ACHN (cell line): ENCODE results near the gene ABCC9.
A peak's percentile ranks its signal among the peaks of the same experiment; 100 is the strongest.

Source experiments
- DNase-seq: peaks from one replicate; pipeline ENCODE4 v3.0.0-alpha.2; 2015
- in situ Hi-C: cut with HindIII; loops from 2 replicates; pipeline ENCODE4 v1.10.0; 2017; ENCODE audit warnings: low sequenced_read_pairs, low pct_ligation_motif_present, low pct_unique_long_range_greater_than_20kb

Gene ABCC9

DNA sequence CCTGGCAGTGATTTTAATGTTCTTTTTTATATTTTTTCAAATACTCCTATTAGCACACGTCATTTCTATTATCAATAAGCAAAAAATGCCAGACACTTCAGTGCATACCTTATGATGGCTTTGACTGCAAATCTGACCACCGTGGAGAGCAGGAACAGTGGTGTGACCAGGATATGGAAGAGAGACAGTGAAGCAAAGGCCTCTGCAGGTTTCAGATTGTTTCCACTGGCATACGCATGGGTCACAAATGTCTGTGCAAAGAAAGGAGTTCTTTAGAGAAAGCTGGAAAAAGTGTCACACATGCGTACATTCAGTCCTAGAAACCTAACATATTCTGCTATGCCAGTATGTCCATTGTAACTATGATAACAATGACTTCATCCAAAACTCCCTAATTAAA lies 47.3 kb downstream of the ABCC9 start:
- DNase-seq: no peak
- in situ Hi-C loops: no loop called here

DNA sequence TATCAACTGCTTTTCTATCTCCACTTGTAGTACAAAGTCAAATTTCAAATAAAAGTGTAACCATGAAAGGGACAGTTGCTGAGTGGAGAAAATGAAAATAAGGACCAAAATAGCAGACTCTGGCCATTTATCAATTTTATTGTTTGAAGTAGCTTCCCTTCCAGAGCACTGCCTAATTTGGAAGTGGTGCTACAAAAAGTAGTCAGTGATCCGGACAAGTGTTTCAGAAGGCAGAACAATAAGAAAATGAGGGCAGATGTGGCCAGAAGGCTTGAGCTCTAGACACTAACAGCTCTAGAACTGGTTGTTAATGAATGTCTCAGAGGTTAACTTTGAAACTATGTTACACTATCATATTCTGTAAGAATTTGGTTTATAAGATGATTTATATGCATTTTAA lies 48.9 kb downstream of the ABCC9 start:
- in situ Hi-C loops: no loop called here
- no peak for DNase-seq

DNA sequence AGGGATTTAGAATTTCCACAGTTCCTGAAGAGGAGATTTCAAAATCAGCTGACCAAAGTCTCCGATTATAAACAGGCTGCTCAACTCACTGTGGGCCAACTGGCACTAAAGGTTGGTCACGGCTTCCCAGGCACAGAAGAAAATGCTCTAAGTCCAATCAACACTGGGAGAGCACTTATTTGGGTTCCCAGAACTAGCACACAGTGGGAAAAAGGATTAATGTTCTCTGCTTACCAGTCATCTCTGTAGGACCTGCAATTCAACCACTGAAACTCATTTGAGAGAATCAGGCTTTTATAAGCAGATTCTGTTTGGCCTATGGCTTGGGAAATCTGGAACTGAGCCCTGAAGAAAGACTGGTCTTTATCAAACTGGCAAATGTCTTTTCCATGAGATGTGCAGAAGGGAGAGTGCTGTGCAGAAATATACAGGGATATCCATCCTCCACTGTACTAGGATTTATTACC lies 49.4 kb downstream of the ABCC9 start:
- in situ Hi-C loops: no loop called here
- no peak for DNase-seq

DNA sequence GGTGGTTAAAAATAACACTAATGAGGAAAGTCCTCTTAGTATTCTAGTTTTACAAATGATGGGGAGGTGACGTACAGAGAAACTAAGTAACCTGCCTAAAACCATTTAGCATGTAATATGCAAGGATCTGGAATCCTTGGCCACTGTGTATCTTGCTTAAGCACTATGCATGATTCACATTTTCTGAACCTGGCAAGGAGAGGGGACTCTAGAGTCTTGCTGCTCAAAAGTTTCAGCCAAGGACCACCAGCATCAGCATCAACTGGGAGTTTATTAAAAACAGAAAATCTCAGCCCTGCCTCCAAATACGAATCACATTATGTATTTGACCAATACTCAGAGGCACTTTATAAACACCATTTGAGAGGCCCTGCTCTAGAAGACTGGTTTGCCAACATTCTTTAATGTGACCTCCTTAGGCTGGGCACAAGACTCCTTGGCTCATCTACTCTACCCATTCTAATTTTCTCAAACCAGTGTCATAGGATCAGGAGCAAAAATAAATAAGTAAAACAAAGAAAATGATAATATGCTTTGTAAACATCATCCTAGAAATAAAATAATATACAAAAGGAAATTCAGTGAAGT lies 52.9 kb downstream of the ABCC9 start:
- DNase-seq: no peak
- in situ Hi-C loops: no loop called here

DNA sequence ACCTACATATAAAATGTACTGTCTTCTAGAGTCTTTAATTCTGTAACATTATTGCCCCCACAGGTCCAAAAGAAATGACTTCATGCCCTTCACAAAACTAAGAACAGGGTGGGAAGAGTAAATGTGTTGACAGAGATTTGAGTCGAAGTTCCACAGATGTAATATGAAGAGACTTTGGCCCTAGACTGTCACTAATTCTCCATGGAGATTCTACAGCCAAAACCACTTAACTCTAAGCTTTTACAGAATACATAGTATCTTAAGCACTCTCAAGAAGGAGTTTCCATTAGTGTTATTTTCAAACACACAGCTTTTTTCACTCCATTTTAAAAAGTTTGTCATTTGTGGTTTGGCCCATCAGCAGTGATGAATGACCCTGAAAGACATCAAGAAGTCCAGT lies 56.3 kb downstream of the ABCC9 start:
- no peak for DNase-seq
- in situ Hi-C loops: no loop called here

DNA sequence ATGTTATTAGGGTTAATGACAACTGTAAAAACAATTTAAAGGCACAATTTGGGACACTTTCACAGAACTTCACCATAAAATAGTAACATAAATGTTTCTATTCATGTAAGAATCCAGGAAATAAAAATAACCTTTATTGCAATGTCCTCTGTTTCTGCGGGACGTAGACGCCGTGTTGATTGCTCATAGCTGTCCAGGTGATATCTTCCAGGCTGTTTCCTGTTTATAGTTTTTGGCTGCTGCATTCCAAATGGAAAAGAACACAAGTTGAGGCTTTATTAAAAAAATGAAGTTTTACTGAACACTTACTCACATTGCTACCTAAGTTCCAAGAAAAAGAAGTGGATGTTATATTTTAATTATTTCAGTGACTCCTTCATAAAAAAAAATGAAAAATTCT lies 58.6 kb downstream of the ABCC9 start:
- no peak for DNase-seq
- in situ Hi-C loops: no loop called here

DNA sequence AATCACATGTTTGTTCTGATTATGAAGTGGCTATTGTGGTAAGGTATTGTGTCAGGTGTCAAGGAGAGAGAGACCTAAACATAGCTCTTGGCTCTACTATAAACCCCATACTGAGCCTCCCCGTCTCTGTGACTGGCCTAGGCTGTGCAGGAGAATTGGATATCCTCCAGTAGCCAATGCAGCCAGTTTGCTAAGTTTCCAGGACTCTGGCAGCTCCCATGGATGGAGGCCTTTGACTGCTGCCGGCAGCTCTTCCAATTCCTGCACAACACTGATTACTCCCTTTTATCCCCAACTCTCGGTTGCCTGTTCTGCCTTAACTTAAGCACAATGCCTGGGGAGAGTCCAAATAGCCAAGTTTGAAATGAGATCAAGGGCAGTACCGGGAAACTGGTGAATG lies 59.3 kb downstream of the ABCC9 start:
- in situ Hi-C loops: no loop called here
- DNase-seq: no peak

DNA sequence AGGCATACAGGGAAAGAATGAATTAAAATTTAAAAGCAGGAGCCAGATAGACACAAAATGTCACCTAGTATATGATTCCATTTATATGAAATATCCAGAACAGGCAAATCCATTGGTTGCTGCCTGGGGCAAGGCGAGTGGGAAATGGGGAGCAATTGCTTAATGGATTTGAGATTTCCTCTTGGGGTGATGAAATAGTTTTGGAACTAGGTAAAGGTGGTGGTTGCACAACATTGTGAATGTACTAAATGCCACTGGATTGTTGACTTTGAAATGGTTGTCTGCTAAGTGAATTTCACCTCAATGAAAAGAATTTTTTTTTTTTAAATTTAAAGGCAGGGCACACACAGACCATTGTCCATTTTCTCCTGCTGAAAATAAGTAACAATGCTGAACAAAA lies 61.9 kb downstream of the ABCC9 start:
- DNase-seq: no peak
- in situ Hi-C loops: no loop called here

DNA sequence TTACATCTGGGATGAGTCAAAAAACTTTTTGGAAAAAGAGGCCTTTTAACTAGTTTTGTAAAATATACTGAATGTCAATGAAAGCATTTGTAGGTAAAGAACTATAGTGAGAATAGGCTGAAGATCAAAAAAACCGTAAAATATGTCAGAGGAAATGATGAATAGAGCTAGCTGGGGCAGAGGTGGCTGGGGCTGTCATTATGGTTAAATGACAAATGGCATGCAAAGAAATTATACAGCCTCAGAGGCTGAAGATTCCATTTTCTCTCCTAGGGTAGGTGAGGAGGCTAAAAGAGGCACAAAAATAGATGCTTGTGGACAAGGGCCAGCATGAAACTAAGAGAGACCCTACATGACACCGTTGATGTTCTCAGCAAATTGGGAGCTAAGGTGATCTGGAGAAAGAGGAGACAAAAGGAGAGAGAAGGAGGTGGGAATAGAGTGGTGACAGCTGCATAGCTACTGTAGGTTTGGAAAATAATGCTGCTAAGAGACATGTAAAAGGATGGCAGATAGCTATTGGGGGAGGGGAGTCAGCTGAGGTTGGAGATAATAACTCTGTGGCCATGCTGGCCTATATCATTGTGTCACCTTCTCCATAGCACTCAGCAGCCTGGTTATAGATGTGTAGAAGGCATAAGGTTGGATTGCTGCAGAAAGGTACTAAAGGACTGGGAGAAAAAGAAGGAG lies 63.8 kb downstream of the ABCC9 start:
- in situ Hi-C loops: no loop called here

DNA sequence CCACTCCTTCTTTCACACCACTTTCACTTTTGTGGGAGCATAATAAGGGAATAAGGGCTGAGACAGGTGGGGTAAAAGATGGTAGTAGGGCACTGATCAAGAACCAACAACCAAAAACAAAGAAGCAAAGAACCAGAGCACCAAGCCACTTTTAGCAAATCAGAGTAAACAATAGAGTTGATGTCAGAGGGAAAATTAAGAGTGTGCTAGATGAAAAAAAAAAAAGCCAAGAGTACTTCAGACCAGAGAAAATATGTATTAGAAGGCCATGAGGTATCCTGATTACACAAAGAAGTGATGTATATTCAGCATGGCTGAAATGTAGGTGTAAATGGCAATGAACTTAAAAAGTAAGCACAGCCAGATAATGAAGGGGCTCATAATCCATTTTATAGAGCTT lies 75.4 kb downstream of the ABCC9 start:
- DNase-seq: no peak
- in situ Hi-C loops: no loop called here

More for the DNA sequence above, 63.8 kb downstream of the ABCC9 start:
- no peak for DNase-seq

DNA sequence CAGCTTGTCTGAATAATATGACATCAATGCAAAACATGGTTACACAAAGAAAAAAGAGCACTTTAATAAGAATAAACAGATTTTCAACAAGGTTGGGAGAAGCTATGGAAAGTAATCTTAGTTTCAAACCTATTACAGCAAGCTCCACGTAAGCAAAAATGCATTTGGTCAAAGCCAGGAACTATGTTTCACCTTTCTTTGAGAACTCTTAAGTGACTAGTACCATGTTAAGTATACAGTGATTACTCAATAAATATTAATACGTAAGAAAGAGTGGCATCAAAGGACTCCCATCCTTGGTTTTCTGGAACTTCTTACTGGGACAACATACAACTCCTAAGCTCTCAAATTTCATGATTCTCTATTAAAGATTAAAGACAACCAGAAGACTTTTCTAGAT lies 80.7 kb downstream of the ABCC9 start:
- DNase-seq: no peak
- in situ Hi-C loops: no loop called here

DNA sequence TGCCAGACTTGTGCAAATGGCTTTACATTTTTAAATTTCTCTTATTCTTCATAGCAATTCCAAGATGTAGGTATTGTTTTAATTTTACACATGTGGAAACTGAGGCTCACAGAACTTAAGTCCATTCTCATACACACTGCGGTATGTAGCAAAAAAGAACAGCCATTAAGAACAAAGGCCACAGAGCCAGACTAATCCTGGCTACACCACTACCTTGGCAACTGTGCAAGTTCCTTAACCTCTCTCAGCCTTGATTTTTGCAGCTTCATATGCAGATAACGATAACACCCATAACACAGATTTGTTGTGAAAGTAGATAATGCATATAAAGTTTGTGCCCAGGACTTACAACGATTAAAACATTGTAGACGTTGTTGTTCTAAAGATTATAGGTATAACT lies 81.1 kb downstream of the ABCC9 start:
- no peak for DNase-seq
- in situ Hi-C loops: no loop called here

DNA sequence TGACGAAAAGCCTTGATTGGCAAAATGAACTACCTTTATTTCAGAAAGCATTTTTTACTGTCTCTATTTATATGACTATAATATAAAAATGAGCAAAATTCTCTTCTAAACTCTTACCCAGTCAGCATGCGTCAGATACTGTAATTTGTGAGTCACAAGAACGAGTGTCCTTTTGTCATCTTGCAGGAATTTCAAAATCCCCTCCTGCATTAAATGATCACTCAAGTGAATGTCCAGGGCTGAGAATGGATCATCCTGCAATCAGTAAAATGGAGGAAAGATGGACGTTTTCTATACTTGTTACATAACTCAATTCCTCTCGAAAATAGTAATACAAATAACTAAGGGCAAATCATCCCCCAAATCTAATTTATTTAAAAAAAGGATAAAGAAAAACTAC lies 89.0 kb downstream of the ABCC9 start:
- peak; percentile 94 for DNase-seq
- in situ Hi-C loops: no loop called here

DNA sequence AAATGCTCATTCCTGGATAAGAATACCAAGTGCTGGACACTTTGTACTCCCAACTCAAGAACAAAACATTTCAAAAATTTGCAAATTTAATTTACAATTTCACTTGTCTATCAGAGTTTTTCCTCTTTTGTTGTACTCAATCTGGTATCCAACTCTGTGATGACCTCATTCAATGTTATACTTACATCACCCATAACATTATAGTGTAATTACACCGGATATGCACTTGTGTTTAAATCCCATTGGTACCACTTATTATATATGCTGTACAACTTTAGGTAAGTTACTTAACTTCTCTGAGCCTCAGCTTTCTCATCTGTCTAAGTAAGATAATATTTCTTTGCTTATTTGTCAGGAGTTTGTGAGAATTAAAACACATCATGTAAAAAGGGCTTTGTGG lies 90.1 kb downstream of the ABCC9 start:
- in situ Hi-C loops: no loop called here
- DNase-seq: peak; percentile 59

DNA sequence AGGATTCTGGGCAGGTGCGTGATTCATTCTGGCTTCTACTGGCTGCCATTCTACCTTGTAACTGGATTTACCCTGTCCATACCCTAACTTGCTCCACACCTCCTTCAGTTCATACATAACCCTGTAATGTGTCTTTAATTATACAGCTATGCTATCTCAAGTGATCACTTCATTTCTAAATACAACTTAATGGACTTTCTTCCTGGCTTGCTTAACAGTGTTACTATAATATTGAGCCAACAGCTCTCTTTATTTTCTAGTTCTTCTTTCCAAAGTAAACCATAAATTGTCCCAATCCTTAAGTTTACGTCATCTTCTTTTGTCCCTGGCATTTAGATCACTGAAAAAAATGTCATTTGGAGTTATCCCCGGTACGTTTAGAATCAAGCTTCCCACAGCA lies 90.8 kb downstream of the ABCC9 start:
- in situ Hi-C loops: no loop called here
- no peak for DNase-seq

DNA sequence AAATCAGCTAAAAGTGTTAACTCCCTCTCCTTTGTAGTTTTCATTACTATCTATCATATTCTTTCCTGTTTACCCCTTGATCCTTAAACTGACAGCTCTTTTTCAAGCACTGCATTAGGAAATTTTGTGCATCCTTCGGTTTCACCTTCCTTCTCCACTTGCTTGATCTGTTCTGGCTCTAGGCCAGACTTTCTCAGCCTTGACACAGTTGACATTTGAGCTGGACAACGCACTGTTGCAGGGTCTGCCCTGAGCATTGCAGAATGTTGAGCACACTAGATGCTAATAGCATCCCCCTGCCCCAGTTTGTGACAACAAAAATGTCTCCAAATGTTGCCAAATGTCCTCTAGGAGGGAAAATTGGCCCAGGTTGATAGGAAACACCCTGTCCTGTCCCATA lies 91.3 kb downstream of the ABCC9 start:
- in situ Hi-C loops: no loop called here
- peak; percentile 48 for DNase-seq

DNA sequence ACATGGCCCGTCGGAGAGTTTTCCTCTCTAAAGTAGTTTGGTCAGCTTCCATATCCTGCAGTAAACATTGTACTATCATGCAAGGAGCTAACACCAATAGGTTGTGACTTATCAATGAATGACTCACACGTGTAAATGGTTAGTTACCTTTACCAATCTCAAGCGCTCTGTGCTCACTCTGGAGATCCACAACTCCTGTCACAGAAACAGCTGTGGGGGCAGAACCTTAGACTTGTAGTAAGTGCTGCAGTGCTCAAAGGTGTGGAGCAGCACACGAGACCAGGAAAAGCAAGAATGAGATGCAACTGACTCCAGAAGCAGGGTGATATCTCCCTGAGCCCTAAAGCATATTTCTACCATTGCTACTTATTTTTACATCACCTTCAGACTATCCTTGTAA lies 93.0 kb downstream of the ABCC9 start:
- in situ Hi-C loops: no loop called here

DNA sequence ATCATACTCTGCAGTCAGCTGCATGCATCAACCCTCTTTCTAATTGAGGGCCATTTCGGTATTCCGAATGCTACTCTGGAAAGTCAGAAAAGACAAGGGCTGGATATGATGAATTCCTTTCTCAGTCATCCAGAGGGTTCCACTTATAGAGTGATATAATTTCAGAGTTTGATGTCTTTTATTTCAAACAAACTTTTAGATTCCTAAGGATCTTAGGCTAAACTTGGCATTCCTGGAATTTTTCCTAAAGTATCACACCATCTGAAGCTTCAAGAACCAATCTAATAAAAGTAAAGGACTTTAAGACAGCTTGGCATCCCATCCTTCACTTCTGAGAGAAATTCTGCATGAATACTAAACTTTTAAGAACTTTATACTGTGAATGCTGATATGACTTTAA lies 97.4 kb downstream of the ABCC9 start:
- no peak for DNase-seq
- in situ Hi-C loops: no loop called here

More for the DNA sequence above, 93.0 kb downstream of the ABCC9 start:
- DNase-seq: no peak

DNA sequence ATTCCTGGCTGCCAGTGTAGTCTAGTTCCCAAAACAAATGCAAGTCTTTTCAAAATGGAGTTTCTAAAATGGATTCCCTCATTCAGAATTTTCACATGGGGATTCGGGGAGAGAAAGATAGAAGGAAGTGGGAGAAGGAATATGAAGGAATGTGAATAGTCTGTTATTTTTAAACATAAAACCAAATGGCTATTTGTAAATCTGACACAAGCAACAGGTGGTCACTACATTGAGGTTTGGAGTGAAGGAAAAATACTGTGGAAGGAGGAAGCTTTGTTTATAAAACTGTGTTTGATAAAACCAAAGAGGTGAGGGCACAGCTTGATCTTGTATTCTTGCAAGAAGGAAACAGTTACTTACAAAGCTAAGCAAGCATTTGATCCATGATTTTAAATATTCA lies 101.5 kb downstream of the ABCC9 start:
- no peak for DNase-seq
- in situ Hi-C loops: no loop called here

DNA sequence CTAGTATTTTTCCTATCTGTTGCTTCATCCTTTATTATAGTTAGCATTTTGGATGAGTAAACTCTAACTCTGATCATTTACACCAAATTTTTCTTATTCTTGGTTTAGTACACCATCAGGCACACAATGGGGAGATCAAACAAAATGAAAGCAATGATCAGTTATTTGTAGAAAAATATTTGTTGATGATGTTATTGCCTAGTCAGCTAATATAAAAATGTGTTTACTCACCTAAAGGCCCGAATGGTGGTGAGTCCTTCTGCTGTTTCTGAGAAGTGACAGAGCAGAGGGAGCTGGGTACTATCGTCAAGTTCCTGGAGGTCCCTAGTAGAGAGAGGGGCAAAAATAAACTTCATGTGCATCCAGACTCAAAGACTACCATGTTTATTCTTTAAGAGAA lies 103.4 kb downstream of the ABCC9 start:
- DNase-seq: no peak
- in situ Hi-C loops: no loop called here
